Hepatocyte (in vitro differentiated cells): ENCODE measurements around the gene PFDN6. TPM values are rescaled to one million over a fixed set of nuclear protein-coding genes. Genes with fewer than 3 reads are reported as not detected.

Experiments used
- DNase-seq: peaks from one replicate; pipeline ENCODE4 v3.0.0-alpha.2; 2016; ENCODE audit warnings: low spot score
- H2AFZ ChIP-seq: fragments of 200-600 bp; sonication (generic); 2 replicates; pipeline ENCODE4 v1.6.0; 2016; ENCODE audit warnings: antibody characterized with exemption, mild to moderate bottlenecking
- H3K27ac ChIP-seq: fragments of 200-600 bp; sonication (generic); 2 replicates; pipeline ENCODE4 v1.5.1; 2016; ENCODE audit warnings: mild to moderate bottlenecking
- H3K27me3 ChIP-seq: fragments of 200-600 bp; sonication (generic); 2 replicates; pipeline ENCODE4 v1.6.1; 2016
- H3K36me3 ChIP-seq: fragments of 200-600 bp; sonication (generic); replicated peaks from 2 replicates; pipeline ENCODE4 v1.5.1; 2016; ENCODE audit warnings: low read depth; ENCODE audit not compliant: insufficient read depth
- H3K4me1 ChIP-seq: fragments of 200-600 bp; sonication (generic); 2 replicates; pipeline ENCODE4 v1.5.1; 2016; ENCODE audit warnings: mild to moderate bottlenecking, moderate library complexity; ENCODE audit not compliant: insufficient read depth
- H3K4me2 ChIP-seq: fragments of 200-600 bp; sonication (generic); 2 replicates; pipeline ENCODE4 v1.6.0; 2016
- H3K4me3 ChIP-seq: fragments of 200-600 bp; sonication (generic); 2 replicates; pipeline ENCODE4 v1.5.1; 2016; ENCODE audit warnings: mild to moderate bottlenecking
- H3K79me2 ChIP-seq: fragments of 200-600 bp; sonication (generic); 2 replicates; pipeline ENCODE4 v1.6.0; 2017; ENCODE audit warnings: mild to moderate bottlenecking
- H3K9me2 ChIP-seq: fragments of 200-600 bp; sonication (generic); replicated peaks from 2 replicates; pipeline ENCODE4 v1.6.0; 2017; ENCODE audit warnings: mild to moderate bottlenecking; ENCODE audit not compliant: insufficient read depth
- H3K9me3 ChIP-seq: fragments of 200-600 bp; sonication (generic); 2 replicates; pipeline ENCODE4 v1.5.1; 2016; ENCODE audit warnings: low read depth, mild to moderate bottlenecking
- H4K20me1 ChIP-seq: fragments of 200-600 bp; sonication (generic); 2 replicates; pipeline ENCODE4 v1.6.0; 2016; ENCODE audit warnings: mild to moderate bottlenecking; ENCODE audit not compliant: insufficient read depth, poor library complexity, severe bottlenecking
- CTCF ChIP-seq: fragments of 200-600 bp; sonication (generic); IDR thresholded peaks from 2 replicates; pipeline ENCODE4 v1.5.1; 2016; ENCODE audit warnings: antibody characterized with exemption, mild to moderate bottlenecking; ENCODE audit not compliant: poor library complexity
- EZH2 ChIP-seq: fragments of 200-600 bp; sonication (generic); IDR thresholded peaks from 2 replicates; pipeline ENCODE4 v1.6.1; 2016; ENCODE audit warnings: antibody characterized with exemption, mild to moderate bottlenecking, borderline replicate concordance
- EZH2phosphoT487 ChIP-seq: fragments of 200-600 bp; sonication (generic); IDR thresholded peaks from one replicate; pipeline ENCODE4 v1.6.1; 2018; ENCODE audit warnings: antibody characterized with exemption, mild to moderate bottlenecking, low read depth, moderate library complexity; ENCODE audit not compliant: unreplicated experiment, severe bottlenecking
- WGBS: methylation state at CpG from one replicate; pipeline ENCODE4 v1.1.6; 2016; ENCODE audit warnings: low lambda C conversion rate; ENCODE audit errors: missing lambda C conversion rate; 5-methylcytosine and 5-hydroxymethylcytosine counted together
- polyA plus RNA-seq: library from polyadenylated mRNA; unstranded; fragments of >200 nt; fragmentation: Nextera tagmentation; extraction: Ambion mirVana; gene quantifications from 2 replicates; pipeline ENCODE4 v1.2.1, GENCODE V29; 2016
- total RNA-seq: library from RNA; depleted of rRNA; stranded (reverse); fragments of >200 nt; gene quantifications from 2 replicates; pipeline ENCODE4 v1.2.3, GENCODE V29; 2014

The PFDN6 gene
- total and polyA plus RNA-seq, 2 experiments from 2014 or later = 19.5 to 52.7 TPM

GRCh38 chr6:33305052-33305451 is 15.7 kb downstream of the PFDN6 start:
- Histone ChIP-seq H3K4me3 (no peak overlapping the region), H3K79me2 (peaks cover 77% of the 10 kb centered on the region), H3K27me3 (no peaks in the 10 kb centered on the region), H3K27ac (no peak overlapping the region), H3K9me2 (no peaks in the 10 kb centered on the region), H3K4me2 (no peak overlapping the region), H3K9me3 (no peaks in the 10 kb centered on the region), H2AFZ (no peak overlapping the region), H3K4me1 (peaks cover 11% of the 10 kb centered on the region), H3K36me3 (no peaks in the 10 kb centered on the region), H4K20me1 (peaks cover 13% of the 10 kb centered on the region)
- 94% methylated on average over 8 of the region's 8 CpGs for WGBS
- no peak for TF ChIP-seq EZH2
- no peak for TF ChIP-seq EZH2phosphoT487
- TF ChIP-seq CTCF = no peak
- no peak for DNase-seq

GRCh38 chr6:33306356-33306755 is 17.0 kb downstream of the PFDN6 start:
- H3K4me2 ChIP-seq = no peak overlapping the region
- WGBS = 84% methylated on average over 4 of the region's 4 CpGs
- no peaks in the 10 kb centered on the region for H3K9me3 ChIP-seq
- H3K36me3 ChIP-seq = no peaks in the 10 kb centered on the region
- H2AFZ ChIP-seq = no peak overlapping the region
- no peaks in the 10 kb centered on the region for H3K27me3 ChIP-seq
- DNase-seq = no peak
- H3K9me2 ChIP-seq = no peaks in the 10 kb centered on the region
- H4K20me1 ChIP-seq = peaks cover 10% of the 10 kb centered on the region
- no peaks in the 10 kb centered on the region for H3K4me1 ChIP-seq
- TF ChIP-seq CTCF (no peak), EZH2 (no peak), EZH2phosphoT487 (no peak)
- no peak overlapping the region for H3K27ac ChIP-seq
- peaks cover 77% of the 10 kb centered on the region for H3K79me2 ChIP-seq
- H3K4me3 ChIP-seq = no peak overlapping the region

GRCh38 chr6:33312361-33313104 is 23.1 kb downstream of the PFDN6 start:
- no peak for TF ChIP-seq CTCF
- no peak for TF ChIP-seq EZH2
- Histone ChIP-seq H3K4me3 (peak overlapping the region; percentile 65), H3K4me1 (peaks cover 8% of the 10 kb centered on the region), H3K4me2 (peak overlapping the region; percentile 84), H3K27ac (peak overlapping the region; percentile 96), H3K36me3 (no peaks in the 10 kb centered on the region), H2AFZ (no peak overlapping the region), H4K20me1 (no peaks in the 10 kb centered on the region), H3K9me2 (no peaks in the 10 kb centered on the region), H3K27me3 (no peaks in the 10 kb centered on the region), H3K9me3 (no peaks in the 10 kb centered on the region), H3K79me2 (peaks cover 53% of the 10 kb centered on the region)
- 6% methylated on average over 29 of the region's 29 CpGs for WGBS
- peak; percentile 92 for DNase-seq
